ENCODE data around the gene CBFA2T2. TPM values are rescaled to one million over a fixed set of nuclear protein-coding genes. Genes with fewer than 3 reads are reported as not detected.

CBFA2T2 gene
- total and polyA plus RNA-seq, 4 experiments from 2014 or later = 16.5 to 43.4 (median 33.6) TPM

DNA sequence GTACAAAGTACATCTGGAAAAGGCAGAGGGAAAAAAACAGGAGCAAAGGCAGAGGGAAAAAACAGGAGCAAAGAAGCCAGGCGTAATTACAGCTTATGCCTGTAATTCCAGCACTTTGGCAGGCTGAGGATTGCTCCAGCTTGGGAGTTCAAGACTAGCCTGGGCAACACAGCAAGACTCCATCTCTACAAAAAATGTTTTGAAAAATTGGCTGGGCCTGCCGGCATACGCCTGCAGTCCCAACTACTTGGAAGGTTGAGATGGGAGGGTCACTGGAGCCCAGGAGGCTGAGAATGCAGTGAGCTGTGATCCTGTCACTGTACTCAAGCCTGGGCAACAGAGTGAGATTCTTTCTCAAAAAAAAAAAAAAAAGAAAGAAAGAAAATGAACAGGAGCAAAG lies 19.0 kb upstream of the CBFA2T2 start:
- CTCF ChIA-PET (ENCODE audit: partially characterized antibody) = interaction anchor here (1.0 kb wide), 1 partner anchor 198 kb away, joined by 4 read pairs; no protein-coding TSS in a partner anchor
- Mint-ChIP-seq H3K36me3 (no peaks in the 10 kb centered on the region), H3K4me1 (no peaks in the 10 kb centered on the region), H3K9me3 (no peaks in the 10 kb centered on the region), H3K27me3 (no peaks in the 10 kb centered on the region), H3K4me3 (no peak overlapping the region), H3K27ac (no peak overlapping the region)
- H3K27me3 ChIP-seq (ENCODE audit: insufficient read depth, low read length) = no peaks in the 10 kb centered on the region
- H3K9me3 ChIP-seq (ENCODE audit: control insufficient read depth in 1 of 2, low read length in 2 of 2) = no peaks in the 10 kb centered on the region
- DNase-seq = no peak
- no peaks in the 10 kb centered on the region for H3K4me1 ChIP-seq (ENCODE audit: insufficient read depth, low read length)
- POLR2A ChIA-PET (ENCODE audit: partially characterized antibody) = no interaction called here
- no peak overlapping the region for H3K4me3 ChIP-seq (ENCODE audit: low read length in 2 of 2)
- H3K27ac ChIP-seq (ENCODE audit: low read depth, low read length) = no peak overlapping the region
- intact Hi-C loops (cut with micrococcal nuclease) = no loop called here
- no peaks in the 10 kb centered on the region for H3K36me3 ChIP-seq (ENCODE audit: insufficient read depth, low read length)

DNA sequence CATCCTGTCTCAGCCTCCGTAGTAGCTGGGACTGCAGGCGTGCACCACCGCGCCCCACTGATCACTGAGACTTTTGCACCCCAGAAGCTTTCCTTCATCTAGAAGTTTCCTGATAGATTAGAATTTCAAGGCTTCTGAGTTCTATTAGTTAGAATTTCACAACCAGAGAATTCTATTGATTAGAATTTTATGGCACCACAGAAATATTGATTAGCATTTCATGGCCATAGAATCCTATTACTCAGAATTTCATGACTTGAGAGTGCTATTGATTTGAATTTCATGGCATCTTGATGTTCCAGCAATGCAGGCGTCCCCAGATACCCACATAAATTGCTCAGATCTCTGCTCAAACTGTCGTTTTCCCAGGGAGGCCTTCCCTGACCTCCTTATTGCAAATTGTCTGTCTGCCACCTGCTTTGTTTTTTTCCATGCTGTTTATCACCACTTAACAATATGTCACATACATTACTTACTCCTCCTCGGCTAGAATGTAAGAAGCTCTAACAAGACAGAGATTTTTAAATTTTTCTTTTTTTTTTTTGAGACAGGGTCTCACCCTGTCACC lies 16.9 kb upstream of the CBFA2T2 start:
- Histone ChIP-seq H3K27me3 (ENCODE audit: insufficient read depth, low read length) (no peaks in the 10 kb centered on the region), H3K27ac (ENCODE audit: low read depth, low read length) (no peak overlapping the region), H3K9me3 (ENCODE audit: control insufficient read depth in 1 of 2, low read length in 2 of 2) (no peaks in the 10 kb centered on the region), H3K36me3 (ENCODE audit: insufficient read depth, low read length) (no peaks in the 10 kb centered on the region), H3K4me1 (ENCODE audit: insufficient read depth, low read length) (no peaks in the 10 kb centered on the region), H3K4me3 (ENCODE audit: low read length in 2 of 2) (no peak overlapping the region)
- Mint-ChIP-seq H3K27me3 (no peaks in the 10 kb centered on the region), H3K9me3 (no peaks in the 10 kb centered on the region), H3K4me3 (no peak overlapping the region), H3K27ac (no peak overlapping the region), H3K4me1 (no peaks in the 10 kb centered on the region), H3K36me3 (no peaks in the 10 kb centered on the region)
- POLR2A ChIA-PET (ENCODE audit: partially characterized antibody) = interaction anchor here (1.1 kb wide), 1 partner anchor 194 kb away, joined by 3 read pairs; the partner anchor contains the start of gene ACTL10
- intact Hi-C loops (cut with micrococcal nuclease) = no loop called here
- CTCF ChIA-PET (ENCODE audit: partially characterized antibody) = no interaction called here
- DNase-seq = no peak

DNA sequence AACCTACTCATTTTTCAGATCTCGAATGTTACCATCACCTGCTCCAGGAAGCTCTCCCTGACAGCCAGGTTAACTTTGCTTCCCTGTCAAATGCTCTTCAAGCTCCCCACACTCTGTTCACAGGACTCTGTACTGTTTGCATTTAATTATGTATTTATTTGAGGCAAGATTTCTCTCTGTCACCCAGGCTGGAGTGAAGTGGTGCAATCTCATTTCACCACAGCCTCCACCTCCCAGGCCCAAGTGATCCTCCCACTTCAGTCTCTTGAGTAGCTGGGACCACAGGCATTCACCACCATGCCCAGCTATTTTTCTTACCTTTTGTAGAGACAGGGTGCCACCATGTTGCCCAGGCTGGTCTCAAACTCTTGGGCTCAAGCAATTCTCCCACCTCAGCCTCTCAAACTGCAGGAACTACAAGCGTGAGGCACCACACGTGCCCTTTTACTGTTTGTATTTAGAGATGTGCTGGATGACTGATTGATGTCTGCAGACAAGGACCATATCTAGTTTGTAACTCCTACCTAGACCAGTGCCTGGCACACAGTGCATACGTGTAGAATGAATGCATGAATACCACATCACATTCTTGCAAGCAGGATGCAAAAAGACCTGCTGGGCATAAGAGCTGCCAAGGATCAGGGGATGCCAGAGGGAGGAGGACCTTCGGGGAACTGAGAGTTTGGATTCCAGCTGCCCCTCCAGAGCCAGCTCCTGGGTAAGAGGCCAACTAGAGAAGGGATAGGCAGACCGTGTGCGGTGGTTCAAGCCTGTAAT lies 15.6 kb upstream of the CBFA2T2 start:
- Histone ChIP-seq H3K4me1 (ENCODE audit: insufficient read depth, low read length) (no peaks in the 10 kb centered on the region), H3K27ac (ENCODE audit: low read depth, low read length) (no peak overlapping the region), H3K4me3 (ENCODE audit: low read length in 2 of 2) (no peak overlapping the region), H3K27me3 (ENCODE audit: insufficient read depth, low read length) (no peaks in the 10 kb centered on the region), H3K9me3 (ENCODE audit: control insufficient read depth in 1 of 2, low read length in 2 of 2) (no peaks in the 10 kb centered on the region), H3K36me3 (ENCODE audit: insufficient read depth, low read length) (no peaks in the 10 kb centered on the region)
- Mint-ChIP-seq H3K9me3 (no peaks in the 10 kb centered on the region), H3K36me3 (no peaks in the 10 kb centered on the region), H3K27ac (peak overlapping the region in 1 of 7 donors; percentile 30), H3K4me3 (no peak overlapping the region), H3K27me3 (no peaks in the 10 kb centered on the region), H3K4me1 (no peaks in the 10 kb centered on the region)
- no peak for DNase-seq
- intact Hi-C loops (cut with micrococcal nuclease) = no loop called here
- POLR2A ChIA-PET (ENCODE audit: partially characterized antibody) = no interaction called here
- CTCF ChIA-PET (ENCODE audit: partially characterized antibody) = no interaction called here

DNA sequence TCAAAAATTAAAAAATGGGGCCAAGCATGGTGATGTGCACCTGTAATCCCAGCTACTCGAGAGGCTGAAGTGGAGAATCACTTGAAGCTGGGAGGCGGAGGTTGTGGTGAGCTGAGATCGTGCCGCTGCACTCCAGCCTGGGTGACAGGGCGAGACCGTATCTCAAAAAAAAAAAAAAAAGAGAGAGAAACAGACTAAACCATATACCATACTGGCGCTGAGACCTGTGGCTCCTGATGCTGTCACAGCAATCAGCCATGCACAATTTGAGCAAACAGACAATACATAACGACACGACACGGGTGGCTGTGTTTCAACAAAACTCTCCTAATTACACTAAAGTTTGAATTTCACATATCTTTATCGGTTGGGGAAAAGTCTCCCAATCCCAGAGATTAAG lies 14.9 kb upstream of the CBFA2T2 start:
- intact Hi-C loops (cut with micrococcal nuclease) = no loop called here
- H3K4me1 Mint-ChIP-seq = peaks cover 0 to 2% (median 0%) of the 10 kb centered on the region in 4 donors
- CTCF ChIA-PET (ENCODE audit: partially characterized antibody) = no interaction called here
- no peak for DNase-seq
- H3K4me3 Mint-ChIP-seq = no peak overlapping the region
- H3K9me3 Mint-ChIP-seq = no peaks in the 10 kb centered on the region
- Histone ChIP-seq H3K27me3 (ENCODE audit: insufficient read depth, low read length) (no peaks in the 10 kb centered on the region), H3K27ac (ENCODE audit: low read depth, low read length) (no peak overlapping the region), H3K4me1 (ENCODE audit: insufficient read depth, low read length) (no peaks in the 10 kb centered on the region), H3K36me3 (ENCODE audit: insufficient read depth, low read length) (no peaks in the 10 kb centered on the region), H3K4me3 (ENCODE audit: low read length in 2 of 2) (no peak overlapping the region), H3K9me3 (ENCODE audit: control insufficient read depth in 1 of 2, low read length in 2 of 2) (no peaks in the 10 kb centered on the region)
- no peaks in the 10 kb centered on the region for H3K27me3 Mint-ChIP-seq
- no peaks in the 10 kb centered on the region for H3K36me3 Mint-ChIP-seq
- H3K27ac Mint-ChIP-seq = no peak overlapping the region
- POLR2A ChIA-PET (ENCODE audit: partially characterized antibody) = no interaction called here

DNA sequence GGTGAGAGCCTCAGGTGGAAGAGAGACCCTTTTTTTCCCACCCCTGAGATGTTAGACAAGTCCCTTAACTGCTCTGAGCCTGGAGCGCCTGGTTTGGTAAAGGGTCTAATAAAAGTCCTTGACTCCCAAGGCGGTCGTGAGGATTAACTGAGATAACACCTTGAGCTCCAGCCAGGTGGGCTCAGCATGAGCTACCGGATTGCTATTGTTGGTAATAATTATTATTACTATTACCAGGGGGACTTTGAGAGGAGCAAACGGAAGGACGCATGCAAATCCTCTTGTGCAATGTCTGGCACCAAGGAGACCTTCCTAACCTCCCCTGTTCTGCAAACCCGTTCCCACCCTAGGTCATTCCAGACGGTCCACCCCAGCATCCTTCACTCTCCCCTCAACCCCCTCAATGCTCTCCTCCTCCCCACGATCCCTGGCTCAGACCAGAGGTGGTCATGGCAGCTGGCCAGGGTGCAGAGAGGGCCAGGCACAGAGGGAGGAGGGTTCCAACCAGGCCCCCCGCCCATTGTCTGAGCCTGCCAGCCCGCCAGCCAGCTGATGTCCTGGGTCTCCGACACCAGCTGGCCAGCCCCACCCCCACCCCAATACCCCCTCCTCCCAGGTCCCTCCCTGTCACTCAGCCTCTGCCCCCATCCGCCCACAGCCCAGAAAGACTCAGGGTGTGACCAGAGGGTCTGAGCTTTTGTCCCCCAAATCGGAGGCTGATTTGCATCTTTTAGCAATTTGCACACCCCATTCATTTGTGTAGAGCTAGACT lies 14.3 kb upstream of the CBFA2T2 start:
- Histone ChIP-seq H3K4me3 (ENCODE audit: low read length in 2 of 2) (no peak overlapping the region), H3K27me3 (ENCODE audit: insufficient read depth, low read length) (no peaks in the 10 kb centered on the region), H3K9me3 (ENCODE audit: control insufficient read depth in 1 of 2, low read length in 2 of 2) (no peaks in the 10 kb centered on the region), H3K4me1 (ENCODE audit: insufficient read depth, low read length) (no peaks in the 10 kb centered on the region), H3K27ac (ENCODE audit: low read depth, low read length) (no peak overlapping the region), H3K36me3 (ENCODE audit: insufficient read depth, low read length) (no peaks in the 10 kb centered on the region)
- ChIA-PET POLR2A (ENCODE audit: partially characterized antibody) (no interaction called here), CTCF (ENCODE audit: partially characterized antibody) (no interaction called here)
- no peaks in the 10 kb centered on the region for H3K36me3 Mint-ChIP-seq
- intact Hi-C loops (cut with micrococcal nuclease) = no loop called here
- no peak overlapping the region for H3K27ac Mint-ChIP-seq
- no peak overlapping the region for H3K4me3 Mint-ChIP-seq
- H3K4me1 Mint-ChIP-seq = peaks cover 0 to 2% (median 0%) of the 10 kb centered on the region in 4 donors
- no peaks in the 10 kb centered on the region for H3K27me3 Mint-ChIP-seq
- DNase-seq = no peak
- H3K9me3 Mint-ChIP-seq = no peaks in the 10 kb centered on the region

DNA sequence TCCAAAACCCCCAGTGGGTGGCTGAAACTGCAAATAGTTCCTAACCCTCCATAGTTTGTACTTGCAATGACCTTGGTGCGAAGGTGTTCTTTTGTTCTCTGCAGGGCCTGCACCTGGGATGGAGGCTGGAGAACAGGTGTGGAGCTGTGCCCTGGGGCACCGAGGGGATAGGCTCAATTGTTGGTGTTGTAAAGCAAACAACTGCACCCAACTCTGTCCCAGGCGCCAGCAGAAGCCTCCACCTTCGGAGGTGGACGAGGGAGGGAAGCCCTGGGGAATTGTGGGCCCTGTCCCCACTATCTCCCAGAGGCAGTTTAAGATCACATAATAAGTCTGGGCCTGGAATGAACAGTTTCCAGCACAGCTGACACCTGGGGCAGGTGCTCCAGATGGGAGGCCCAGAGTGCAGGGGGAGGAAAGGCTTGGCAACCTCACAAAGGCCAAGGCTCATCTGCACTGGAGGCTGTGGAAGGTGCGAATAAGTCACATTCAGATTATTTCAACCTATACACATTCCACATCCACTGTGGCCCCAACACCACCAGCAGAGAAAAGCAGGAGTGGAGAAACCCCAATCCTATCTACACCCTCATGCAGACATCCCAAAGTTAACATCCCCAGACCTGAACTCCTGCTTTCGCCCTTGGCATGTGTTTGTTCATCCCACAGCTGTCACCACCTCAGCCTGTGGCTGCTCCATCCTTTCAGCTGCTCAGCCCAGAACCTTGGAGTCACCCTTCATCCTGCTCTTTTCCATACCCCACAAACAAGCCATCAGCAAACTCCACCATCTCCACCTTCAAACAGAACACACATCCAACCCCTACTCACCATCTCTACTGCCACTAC lies 12.3 kb upstream of the CBFA2T2 start:
- DNase-seq = no peak
- Mint-ChIP-seq H3K27me3 (no peaks in the 10 kb centered on the region), H3K36me3 (no peaks in the 10 kb centered on the region), H3K4me1 (peaks cover 0 to 2% (median 0%) of the 10 kb centered on the region in 4 donors), H3K27ac (peak overlapping the region in 1 of 7 donors; percentile 24), H3K4me3 (no peak overlapping the region), H3K9me3 (no peaks in the 10 kb centered on the region)
- no peaks in the 10 kb centered on the region for H3K9me3 ChIP-seq (ENCODE audit: control insufficient read depth in 1 of 2, low read length in 2 of 2)
- CTCF ChIA-PET (ENCODE audit: partially characterized antibody) = no interaction called here
- no peaks in the 10 kb centered on the region for H3K27me3 ChIP-seq (ENCODE audit: insufficient read depth, low read length)
- POLR2A ChIA-PET (ENCODE audit: partially characterized antibody) = no interaction called here
- no peaks in the 10 kb centered on the region for H3K4me1 ChIP-seq (ENCODE audit: insufficient read depth, low read length)
- intact Hi-C loops (cut with micrococcal nuclease) = no loop called here
- no peaks in the 10 kb centered on the region for H3K36me3 ChIP-seq (ENCODE audit: insufficient read depth, low read length)
- no peak overlapping the region for H3K27ac ChIP-seq (ENCODE audit: low read depth, low read length)
- no peak overlapping the region for H3K4me3 ChIP-seq (ENCODE audit: low read length in 2 of 2)

DNA sequence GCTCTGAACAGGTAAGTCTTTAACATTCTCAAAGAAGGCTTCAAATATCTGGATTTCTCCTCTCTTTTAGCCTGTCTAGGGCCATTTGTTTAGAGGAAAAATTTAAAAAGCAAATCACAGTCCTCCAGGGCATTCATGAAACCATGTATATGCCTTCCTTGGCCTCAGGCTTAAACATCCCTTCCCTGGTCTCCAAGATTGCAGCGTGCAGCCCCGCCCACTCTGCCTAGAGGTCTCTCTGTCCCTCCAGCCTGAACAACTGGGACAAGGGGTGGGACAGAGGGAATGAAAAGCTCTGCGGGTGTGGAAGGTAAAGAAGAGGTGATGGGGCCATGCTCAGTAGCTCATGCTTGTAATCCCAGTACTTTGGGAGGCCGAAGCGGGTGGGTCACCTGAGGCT lies 9.8 kb upstream of the CBFA2T2 start:
- Mint-ChIP-seq H3K9me3 (no peaks in the 10 kb centered on the region), H3K27ac (no peak overlapping the region), H3K4me3 (no peak overlapping the region), H3K36me3 (no peaks in the 10 kb centered on the region), H3K27me3 (no peaks in the 10 kb centered on the region), H3K4me1 (peaks cover 0 to 2% (median 0%) of the 10 kb centered on the region in 4 donors)
- POLR2A ChIA-PET (ENCODE audit: partially characterized antibody) = interaction anchor here (1.6 kb wide), 1 partner anchor 10 kb away, joined by 6 read pairs; the partner anchor contains the start of gene CBFA2T2
- Histone ChIP-seq H3K4me3 (ENCODE audit: low read length in 2 of 2) (no peak overlapping the region), H3K27ac (ENCODE audit: low read depth, low read length) (no peak overlapping the region), H3K27me3 (ENCODE audit: insufficient read depth, low read length) (no peaks in the 10 kb centered on the region), H3K4me1 (ENCODE audit: insufficient read depth, low read length) (no peaks in the 10 kb centered on the region), H3K36me3 (ENCODE audit: insufficient read depth, low read length) (no peaks in the 10 kb centered on the region), H3K9me3 (ENCODE audit: control insufficient read depth in 1 of 2, low read length in 2 of 2) (no peaks in the 10 kb centered on the region)
- intact Hi-C loops (cut with micrococcal nuclease) = no loop called here
- CTCF ChIA-PET (ENCODE audit: partially characterized antibody) = interaction anchor here (1.3 kb wide), 1 partner anchor 200 kb away, joined by 4 read pairs; no protein-coding TSS in a partner anchor
- no peak for DNase-seq

Measured in CD4-positive, alpha-beta memory T cell (primary cell).